HEK293T (cell line): ENCODE data around the gene RPE65.

Experiments used
- FOXK2 ChIP-seq: fragments of 450-650 bp; IDR thresholded peaks from 2 replicates; pipeline ENCODE4 v1.6.1; 2016; ENCODE audit warnings: mild to moderate bottlenecking
- FOXM1 ChIP-seq: fragments of 450-650 bp; IDR thresholded peaks from 2 replicates; pipeline ENCODE4 v1.6.1; 2017; ENCODE audit warnings: mild to moderate bottlenecking, borderline replicate concordance
- NFRKB ChIP-seq: fragments of 450-650 bp; IDR thresholded peaks from 2 replicates; pipeline ENCODE4 v1.6.1; 2016; ENCODE audit warnings: mild to moderate bottlenecking, moderate library complexity

DNA sequence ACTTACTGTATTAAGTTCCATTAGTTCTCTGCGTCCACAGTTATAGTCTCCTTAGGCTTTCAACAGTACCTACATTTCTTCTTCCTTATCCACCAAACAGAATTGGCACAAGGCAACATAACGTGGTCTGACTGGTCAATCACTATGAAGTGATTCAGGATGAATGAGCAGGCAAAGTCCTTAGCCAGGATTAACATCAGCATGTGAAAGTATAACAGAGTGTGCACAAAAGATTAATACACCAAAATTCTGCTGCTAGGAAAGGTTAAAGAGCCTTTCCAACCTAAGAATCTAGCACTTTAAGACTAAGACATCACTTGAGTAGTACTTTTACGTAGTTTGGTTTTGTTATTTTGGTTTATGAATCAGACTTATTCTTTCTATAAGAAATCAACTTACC lies 31.3 kb upstream of the RPE65 start:
- no peak for TF ChIP-seq FOXK2
- no peak for TF ChIP-seq NFRKB
- no peak for TF ChIP-seq FOXM1
